Aorta (tissue), 5 donors: ENCODE results near the gene PRLH. TPM values are rescaled to one million over a fixed set of nuclear protein-coding genes. Genes with fewer than 3 reads are reported as not detected.
A peak's percentile ranks its signal among the peaks of the same experiment; 100 is the strongest.

Source experiments
- ATAC-seq: fragments of 200-7000 bp; cut with Tn5 transposase; one replicate; pipeline ENCODE4 v1.9.1; 2022; ENCODE audit warnings: moderate library complexity; ENCODE audit not compliant: low FRiP score
- DNase-seq, 2 donors: peaks; one replicate each; pipeline ENCODE4 v3.0.0-alpha.2; 2020
- H3K27ac ChIP-seq, 2 donors: one replicate each; pipeline ENCODE4 v1.5.1; 2013; ENCODE audit warnings: low read length in 2 of 2, mild to moderate bottlenecking in 2 of 2, moderate library complexity in 2 of 2, control low read depth in 1 of 2, inconsistent platforms in 1 of 2, low read depth in 1 of 2
- H3K27me3 ChIP-seq, 2 donors: one replicate each; pipeline ENCODE4 v1.6.1; 2013; ENCODE audit warnings: control low read depth in 1 of 2, low read length in 1 of 2, mild to moderate bottlenecking in 1 of 2, moderate library complexity in 1 of 2; ENCODE audit not compliant: insufficient read depth in 2 of 2, control insufficient read depth in 1 of 2
- H3K36me3 ChIP-seq, 2 donors: one replicate each; pipeline ENCODE4 v1.6.1; 2013; ENCODE audit warnings: control low read depth in 1 of 2, low read length in 1 of 2, mild to moderate bottlenecking in 1 of 2; ENCODE audit not compliant: insufficient read depth in 2 of 2, control insufficient read depth in 1 of 2
- H3K4me1 ChIP-seq, 2 donors: one replicate each; pipeline ENCODE4 v1.6.1; 2013; ENCODE audit warnings: low read length in 2 of 2, control low read depth in 1 of 2, mild to moderate bottlenecking in 1 of 2, moderate library complexity in 1 of 2; ENCODE audit not compliant: insufficient read depth in 2 of 2, control insufficient read depth in 1 of 2
- H3K4me3 ChIP-seq, 2 donors: one replicate each; pipeline ENCODE4 v1.5.1; 2013; ENCODE audit warnings: low read length in 2 of 2, control low read depth in 1 of 2, mild to moderate bottlenecking in 1 of 2
- H3K9me3 ChIP-seq: one replicate; pipeline ENCODE4 v1.6.1; 2013; ENCODE audit warnings: mild to moderate bottlenecking, low read length; ENCODE audit not compliant: control insufficient read depth
- WGBS, 2 donors: extraction: QIAGEN DNeasy Blood & Tissue Kit; methylation state at CpG; one replicate each; pipeline ENCODE4 v1.1.7; 2013; 5-methylcytosine and 5-hydroxymethylcytosine counted together
- intact Hi-C, 2 donors: fragments of 100-400 bp; cut with DNase I; formaldehyde crosslinking; loops; one replicate each; pipeline versions ENCODE4 v1.14.2 to v1.15.0; 2022
- polyA plus RNA-seq, 2 donors: library from polyadenylated mRNA; stranded (reverse); fragments of 200-250 nt; gene quantifications; one replicate each; pipeline ENCODE4 v1.2.3, GENCODE V29; 2013
- total RNA-seq, 2 donors: library from RNA; stranded (reverse); fragmentation: NEBNext Ultra II Directional; extraction: Animal tissue kit (Norgen Biotek cat#: 25700); gene quantifications; one replicate each; pipeline ENCODE4 v1.2.1, GENCODE V29; 2021
- donor health status: healthy with polysubstance abuse.
- donor health status: Bipolar disorder and iron deficiency.
- donor health status: DM: no; HTN: no; CAD: no.
- donor health status: DM: no; HTN: no; CAD: no.
- donor health status: DM: yes; HTN: yes; CAD: no.

The PRLH gene
- total and polyA plus RNA-seq, 4 donors = not detected

GRCh38 chr2:237555560-237555959, 10.8 kb upstream of the PRLH start:
- intact Hi-C loops = no loop called here
- no peak overlapping the region for H3K4me3 ChIP-seq
- WGBS, 2 donors = 97 to 100% methylated on average over 1 of the region's 1 CpG
- H3K36me3 ChIP-seq = no peaks in the 10 kb centered on the region
- H3K27me3 ChIP-seq = no peaks in the 10 kb centered on the region
- peaks cover 8% of the 10 kb centered on the region for H3K9me3 ChIP-seq
- H3K4me1 ChIP-seq = no peaks in the 10 kb centered on the region
- H3K27ac ChIP-seq = no peak overlapping the region
- ATAC-seq (no peak), DNase-seq (no peak)

GRCh38 chr2:237556773-237557632, 9.4 kb upstream of the PRLH start:
- ATAC-seq (no peak), DNase-seq (peak in 1 of 2 donors; percentile 28)
- no peak overlapping the region for H3K27ac ChIP-seq
- intact Hi-C loops = no loop called here
- 60 to 65% methylated on average over 11 of the region's 11 CpGs for WGBS, 2 donors
- H3K27me3 ChIP-seq = no peaks in the 10 kb centered on the region
- H3K9me3 ChIP-seq = peaks cover 8% of the 10 kb centered on the region
- no peak overlapping the region for H3K4me3 ChIP-seq
- H3K36me3 ChIP-seq = no peaks in the 10 kb centered on the region
- no peaks in the 10 kb centered on the region for H3K4me1 ChIP-seq

- WGBS, 2 donors = 66 to 69% methylated on average over 4 of the region's 4 CpGs
Measured at GRCh38 chr2:237557633-237558015, 8.8 kb upstream of the PRLH start.

GRCh38 chr2:237558961-237559641, 7.3 kb upstream of the PRLH start:
- peak; percentile 73 to 77 for DNase-seq
- Histone ChIP-seq H3K4me3 (no peak overlapping the region), H3K36me3 (no peaks in the 10 kb centered on the region), H3K27me3 (no peaks in the 10 kb centered on the region), H3K4me1 (no peaks in the 10 kb centered on the region), H3K27ac (no peak overlapping the region), H3K9me3 (peaks cover 8% of the 10 kb centered on the region)
- intact Hi-C loops = no loop called here
- peak; percentile 34 for ATAC-seq
- WGBS, 2 donors = 62 to 69% methylated on average over 22 of the region's 22 CpGs

More at GRCh38 chr2:237557633-237558015, 8.8 kb upstream of the PRLH start:
- Histone ChIP-seq H3K27ac (no peak overlapping the region), H3K27me3 (no peaks in the 10 kb centered on the region), H3K36me3 (no peaks in the 10 kb centered on the region), H3K4me1 (no peaks in the 10 kb centered on the region), H3K9me3 (peaks cover 8% of the 10 kb centered on the region), H3K4me3 (no peak overlapping the region)
- intact Hi-C loops = no loop called here
- no peak for ATAC-seq
- DNase-seq = peak in 1 of 2 donors; percentile 20

- Histone ChIP-seq H3K27ac (no peak overlapping the region), H3K9me3 (peaks cover 5% of the 10 kb centered on the region), H3K36me3 (no peaks in the 10 kb centered on the region), H3K27me3 (no peaks in the 10 kb centered on the region), H3K4me3 (no peak overlapping the region), H3K4me1 (no peaks in the 10 kb centered on the region)
- intact Hi-C loops = no loop called here
- WGBS, 2 donors = 83 to 86% methylated on average over 7 of the region's 7 CpGs
- ATAC-seq (no peak), DNase-seq (peak; percentile 46 to 49)
Measured at GRCh38 chr2:237561221-237561620, 5.2 kb upstream of the PRLH start.

GRCh38 chr2:237563816-237564215, 2.6 kb upstream of the PRLH start:
- Histone ChIP-seq H3K27ac (no peak overlapping the region), H3K9me3 (no peaks in the 10 kb centered on the region), H3K4me3 (no peak overlapping the region), H3K36me3 (no peaks in the 10 kb centered on the region), H3K4me1 (no peaks in the 10 kb centered on the region), H3K27me3 (no peaks in the 10 kb centered on the region)
- intact Hi-C loops = no loop called here
- peak in 1 of 2 donors; percentile 70 for DNase-seq
- ATAC-seq = no peak
- 20 to 23% methylated on average over 14 of the region's 14 CpGs for WGBS, 2 donors

- WGBS, 2 donors = 83 to 85% methylated on average over 14 of the region's 14 CpGs
- H3K36me3 ChIP-seq = no peaks in the 10 kb centered on the region
- DNase-seq (peak in 1 of 2 donors; percentile 59), ATAC-seq (no peak)
- H3K9me3 ChIP-seq = no peaks in the 10 kb centered on the region
- no peak overlapping the region for H3K27ac ChIP-seq
- H3K4me3 ChIP-seq = no peak overlapping the region
- intact Hi-C loops = no loop called here
- H3K27me3 ChIP-seq = no peaks in the 10 kb centered on the region
- H3K4me1 ChIP-seq = no peaks in the 10 kb centered on the region
Measured at GRCh38 chr2:237564526-237565131, 1.7 kb upstream of the PRLH start.

- Histone ChIP-seq H3K27ac (no peak overlapping the region), H3K27me3 (no peaks in the 10 kb centered on the region), H3K4me3 (no peak overlapping the region), H3K36me3 (no peaks in the 10 kb centered on the region), H3K4me1 (no peaks in the 10 kb centered on the region), H3K9me3 (no peaks in the 10 kb centered on the region)
- 99 to 100% methylated on average over 1 of the region's 1 CpG for WGBS, 2 donors
- DNase-seq (no peak), ATAC-seq (no peak)
- intact Hi-C loops = no loop called here
Measured at GRCh38 chr2:237565974-237566373, 400 bp upstream of the PRLH start.
